Peyer's patch (tissue), 4 donors: ENCODE measurements around the gene CCT7. TPM values are rescaled to one million over a fixed set of nuclear protein-coding genes. Genes with fewer than 3 reads are reported as not detected.

Experiments used
- DNase-seq, 3 donors: peaks; one replicate each; pipeline ENCODE4 v3.0.0-alpha.2; 2017 to 2019
- H3K27ac ChIP-seq, 4 donors: fragments of 200-600 bp; sonication (generic); one replicate each; pipeline ENCODE4 v1.5.1; 2016 to 2019
- H3K27me3 ChIP-seq, 2 donors: fragments of 200-600 bp; sonication (generic); one replicate each; pipeline ENCODE4 v1.5.1; 2019
- H3K36me3 ChIP-seq, 3 donors: fragments of 200-600 bp; sonication (generic); one replicate each; pipeline ENCODE4 v1.5.1; 2016 to 2019
- H3K4me1 ChIP-seq, 4 donors: fragments of 200-600 bp; sonication (generic); one replicate each; pipeline ENCODE4 v1.5.1; 2016 to 2019
- H3K4me3 ChIP-seq, 4 donors: fragments of 200-600 bp; sonication (generic); 1 replicate in 3 of 4; 2 replicates in 1 of 4; pipeline ENCODE4 v1.5.1; 2016 to 2019; ENCODE audit warnings: mild to moderate bottlenecking in 1 of 4
- H3K9me3 ChIP-seq, 4 donors: fragments of 200-600 bp; sonication (generic); one replicate each; pipeline ENCODE4 v1.5.1; 2016 to 2019; ENCODE audit warnings: mild to moderate bottlenecking in 1 of 4
- CTCF ChIP-seq, 6 experiments: fragments of 450-650 bp in 4 of 6; fragments of 200-600 bp in 2 of 6; sonication (generic) in 1 of 6; IDR thresholded peaks; one replicate each; pipeline ENCODE4 v1.5.1; 2017 to 2019; ENCODE audit warnings: antibody characterized with exemption in 6 of 6, mild to moderate bottlenecking in 3 of 6, moderate library complexity in 1 of 6
- POLR2A ChIP-seq, 2 donors: fragments of 450-650 bp; IDR thresholded peaks; one replicate each; pipeline ENCODE4 v1.5.1; 2017; ENCODE audit warnings: antibody characterized with exemption in 2 of 2, mild to moderate bottlenecking in 2 of 2, moderate library complexity in 2 of 2
- total RNA-seq, 4 donors: library from RNA; depleted of rRNA; stranded (reverse); fragments of >200 nt; gene quantifications; one replicate each; pipeline ENCODE4 v1.1.0, GENCODE V29; 2016

Gene CCT7
- total RNA-seq, 4 donors from 2014 or later = 83.5 to 131 (median 95.6) TPM

- no peak for DNase-seq
- H3K4me3 ChIP-seq = no peak overlapping the region
- H3K27ac ChIP-seq = no peak overlapping the region
- H3K27me3 ChIP-seq = no peaks in the 10 kb centered on the region
- TF ChIP-seq CTCF (IDR thresholded peaks at IDR 0.05) = no peak
- TF ChIP-seq POLR2A (IDR thresholded peaks at IDR 0.05) = no peak
- peaks cover 0 to 15% (median 3%) of the 10 kb centered on the region in 4 donors for H3K4me1 ChIP-seq
- no peaks in the 10 kb centered on the region for H3K9me3 ChIP-seq
- no peaks in the 10 kb centered on the region for H3K36me3 ChIP-seq
Observed at GRCh38 chr2:73281244-73281643, 47.1 kb downstream of the CCT7 start.

GRCh38 chr2:73282924-73283544 is 48.9 kb downstream of the CCT7 start:
- Histone ChIP-seq H3K27ac (no peak overlapping the region), H3K27me3 (no peaks in the 10 kb centered on the region), H3K9me3 (no peaks in the 10 kb centered on the region), H3K4me3 (peak overlapping the region in 2 of 4 donors; percentile 53 to 78), H3K36me3 (no peaks in the 10 kb centered on the region), H3K4me1 (peaks cover 0 to 15% (median 3%) of the 10 kb centered on the region in 4 donors)
- DNase-seq = no peak
- TF ChIP-seq POLR2A (IDR thresholded peaks at IDR 0.05) (no peak), CTCF (IDR thresholded peaks at IDR 0.05) (no peak)

GRCh38 chr2:73283545-73284295 is 49.6 kb downstream of the CCT7 start:
- peak in 2 of 3 donors; percentile 20 to 45 for DNase-seq
- peak overlapping the region in 2 of 4 donors; percentile 52 to 86 for H3K27ac ChIP-seq
- TF ChIP-seq CTCF (IDR thresholded peaks at IDR 0.05) = no peak
- no peak for TF ChIP-seq POLR2A (IDR thresholded peaks at IDR 0.05)
- H3K36me3 ChIP-seq = no peaks in the 10 kb centered on the region
- no peaks in the 10 kb centered on the region for H3K9me3 ChIP-seq
- peaks cover 0 to 15% (median 3%) of the 10 kb centered on the region in 4 donors for H3K4me1 ChIP-seq
- H3K4me3 ChIP-seq = peak overlapping the region; percentile 44 to 78 (median 59)
- no peaks in the 10 kb centered on the region for H3K27me3 ChIP-seq

- Histone ChIP-seq H3K27ac (peak within 1 kb of the TSS in 3 of 4 donors; percentile 39 to 86 (median 52)), H3K4me1 (peaks cover 0 to 15% (median 3%) of the 10 kb centered on the region in 4 donors), H3K9me3 (no peaks in the 10 kb centered on the region), H3K27me3 (no peaks in the 10 kb centered on the region), H3K36me3 (no peaks in the 10 kb centered on the region), H3K4me3 (peak within 1 kb of the TSS; percentile 44 to 78 (median 59))
- no peak for TF ChIP-seq POLR2A (IDR thresholded peaks at IDR 0.05)
- no peak for TF ChIP-seq CTCF (IDR thresholded peaks at IDR 0.05)
- peak; percentile 57 to 87 (median 86) for DNase-seq
Observed at GRCh38 chr2:73284296-73285158, 50.4 kb downstream of the CCT7 start, which contains the start of gene FBXO41. Gene FBXO41 (minus strand): TSS chr2:73284478. CDS start chr2:73269630, 14,848 bp downstream.

GRCh38 chr2:73285159-73285739 is 51.1 kb downstream of the CCT7 start:
- Histone ChIP-seq H3K36me3 (no peaks in the 10 kb centered on the region), H3K4me1 (peaks cover 0 to 15% (median 3%) of the 10 kb centered on the region in 4 donors), H3K4me3 (peak overlapping the region; percentile 44 to 78 (median 59)), H3K27ac (peak overlapping the region in 2 of 4 donors; percentile 52 to 86), H3K9me3 (no peaks in the 10 kb centered on the region), H3K27me3 (no peaks in the 10 kb centered on the region)
- no peak for TF ChIP-seq POLR2A (IDR thresholded peaks at IDR 0.05)
- no peak for TF ChIP-seq CTCF (IDR thresholded peaks at IDR 0.05)
- DNase-seq = peak in 2 of 3 donors; percentile 68 to 73
